Measurements from ENCODE around the gene C20orf173. TPM values are rescaled to one million over a fixed set of nuclear protein-coding genes. Genes with fewer than 3 reads are reported as not detected.

C20orf173 gene
- total RNA-seq, 2 experiments from 2014 or later: not detected

DNA sequence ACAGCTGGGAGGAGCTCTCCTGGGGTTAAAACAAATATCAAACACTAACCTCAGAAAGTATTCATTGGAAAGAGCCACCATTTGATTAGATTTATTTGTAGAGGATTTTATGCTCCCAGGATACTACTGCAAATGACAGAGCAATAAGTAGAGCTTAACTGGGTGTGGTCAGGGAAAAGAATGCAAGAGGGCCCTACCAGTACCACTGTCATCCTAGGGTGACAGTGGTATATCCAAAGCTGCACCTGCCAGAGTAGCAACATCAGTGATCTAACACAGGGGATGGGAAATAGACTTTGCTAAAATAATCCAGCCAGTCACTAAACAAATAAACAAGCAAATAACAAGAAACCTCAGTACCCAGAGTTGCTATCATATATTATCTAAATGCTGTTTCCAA lies 42.1 kb upstream of the C20orf173 start:
- ATAC-seq (ENCODE audit: poor library complexity): no peak
- no peaks in the 10 kb centered on the region for H3K27me3 Mint-ChIP-seq
- H3K4me3 Mint-ChIP-seq: no peak overlapping the region
- H3K36me3 Mint-ChIP-seq (ENCODE audit: low read depth): peaks cover 4% of the 10 kb centered on the region
- no peaks in the 10 kb centered on the region for H3K4me1 ChIP-seq (ENCODE audit: insufficient read depth, low read length)
- H3K4me3 ChIP-seq (ENCODE audit: low read length): no peak overlapping the region
- peaks cover 2% of the 10 kb centered on the region for H3K9me3 Mint-ChIP-seq
- H3K9me3 ChIP-seq (ENCODE audit: control insufficient read depth in 1 of 2, insufficient read depth in 1 of 2, low read length in 2 of 2): peaks cover 0 to 17% of the 10 kb centered on the region in 2 experiments
- ChIA-PET CTCF (interaction anchor here (0.5 to 0.7 kb wide), 3 partner anchors 10 to 314 kb away, joined by 3 to 5 read pairs (median 3); no protein-coding TSS in a partner anchor), POLR2A (no interaction called here)
- intact Hi-C loops (cut with DNase I, micrococcal nuclease): no loop called here
- no peaks in the 10 kb centered on the region for H3K36me3 ChIP-seq (ENCODE audit: insufficient read depth, low read length)
- no peak overlapping the region for H3K27ac Mint-ChIP-seq
- no peaks in the 10 kb centered on the region for H3K4me1 Mint-ChIP-seq (ENCODE audit: low read depth)
- no peak overlapping the region for H3K27ac ChIP-seq (ENCODE audit: low read depth in 1 of 2, low read length in 2 of 2)
- H3K27me3 ChIP-seq (ENCODE audit: control insufficient read depth in 1 of 2, insufficient read depth in 2 of 2, low read length in 2 of 2): no peaks in the 10 kb centered on the region
- TF ChIP-seq, protein P1, sequence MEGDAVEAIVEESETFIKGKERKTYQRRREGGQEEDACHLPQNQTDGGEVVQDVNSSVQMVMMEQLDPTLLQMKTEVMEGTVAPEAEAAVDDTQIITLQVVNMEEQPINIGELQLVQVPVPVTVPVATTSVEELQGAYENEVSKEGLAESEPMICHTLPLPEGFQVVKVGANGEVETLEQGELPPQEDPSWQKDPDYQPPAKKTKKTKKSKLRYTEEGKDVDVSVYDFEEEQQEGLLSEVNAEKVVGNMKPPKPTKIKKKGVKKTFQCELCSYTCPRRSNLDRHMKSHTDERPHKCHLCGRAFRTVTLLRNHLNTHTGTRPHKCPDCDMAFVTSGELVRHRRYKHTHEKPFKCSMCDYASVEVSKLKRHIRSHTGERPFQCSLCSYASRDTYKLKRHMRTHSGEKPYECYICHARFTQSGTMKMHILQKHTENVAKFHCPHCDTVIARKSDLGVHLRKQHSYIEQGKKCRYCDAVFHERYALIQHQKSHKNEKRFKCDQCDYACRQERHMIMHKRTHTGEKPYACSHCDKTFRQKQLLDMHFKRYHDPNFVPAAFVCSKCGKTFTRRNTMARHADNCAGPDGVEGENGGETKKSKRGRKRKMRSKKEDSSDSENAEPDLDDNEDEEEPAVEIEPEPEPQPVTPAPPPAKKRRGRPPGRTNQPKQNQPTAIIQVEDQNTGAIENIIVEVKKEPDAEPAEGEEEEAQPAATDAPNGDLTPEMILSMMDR (IDR thresholded peaks at IDR 0.05): no peak
- DNase-seq: no peak

DNA sequence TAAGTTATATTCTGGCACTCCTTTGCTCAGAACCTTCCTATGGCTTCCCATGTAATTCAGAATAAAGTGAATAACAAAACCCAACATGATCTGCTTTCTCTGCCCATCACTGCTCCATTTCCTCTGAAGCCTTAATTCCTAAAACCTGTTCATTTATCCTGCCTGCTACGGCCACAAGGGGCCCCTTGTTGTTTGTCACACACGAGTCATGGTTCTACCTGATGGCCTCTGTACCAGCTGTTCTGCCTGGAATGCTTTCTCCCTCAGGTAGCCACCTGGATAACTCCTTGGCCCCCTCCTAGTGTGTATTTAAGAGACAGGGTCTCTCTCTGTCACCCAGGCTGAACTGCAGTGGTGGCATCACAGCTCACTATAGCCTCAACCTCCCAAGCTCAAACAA lies 39.2 kb upstream of the C20orf173 start:
- peaks cover 4% of the 10 kb centered on the region for H3K36me3 Mint-ChIP-seq (ENCODE audit: low read depth)
- no peaks in the 10 kb centered on the region for H3K4me1 Mint-ChIP-seq (ENCODE audit: low read depth)
- ChIA-PET CTCF (no interaction called here), POLR2A (no interaction called here)
- intact Hi-C loops (cut with DNase I, micrococcal nuclease): no loop called here
- no peaks in the 10 kb centered on the region for H3K36me3 ChIP-seq (ENCODE audit: insufficient read depth, low read length)
- no peaks in the 10 kb centered on the region for H3K27me3 Mint-ChIP-seq
- peak in 2 of 14 experiments; percentile 12 to 26 for DNase-seq
- H3K27ac Mint-ChIP-seq: no peak overlapping the region
- no peaks in the 10 kb centered on the region for H3K27me3 ChIP-seq (ENCODE audit: control insufficient read depth in 1 of 2, insufficient read depth in 2 of 2, low read length in 2 of 2)
- TF ChIP-seq, protein P1 (IDR thresholded peaks at IDR 0.05): no peak
- no peaks in the 10 kb centered on the region for H3K4me1 ChIP-seq (ENCODE audit: insufficient read depth, low read length)
- H3K4me3 ChIP-seq (ENCODE audit: low read length): no peak overlapping the region
- peaks cover 2% of the 10 kb centered on the region for H3K9me3 Mint-ChIP-seq
- ATAC-seq (ENCODE audit: poor library complexity): peak; percentile 65
- peaks cover 0 to 15% of the 10 kb centered on the region in 2 experiments for H3K9me3 ChIP-seq (ENCODE audit: control insufficient read depth in 1 of 2, insufficient read depth in 1 of 2, low read length in 2 of 2)
- H3K4me3 Mint-ChIP-seq: no peak overlapping the region
- H3K27ac ChIP-seq (ENCODE audit: low read depth in 1 of 2, low read length in 2 of 2): no peak overlapping the region

DNA sequence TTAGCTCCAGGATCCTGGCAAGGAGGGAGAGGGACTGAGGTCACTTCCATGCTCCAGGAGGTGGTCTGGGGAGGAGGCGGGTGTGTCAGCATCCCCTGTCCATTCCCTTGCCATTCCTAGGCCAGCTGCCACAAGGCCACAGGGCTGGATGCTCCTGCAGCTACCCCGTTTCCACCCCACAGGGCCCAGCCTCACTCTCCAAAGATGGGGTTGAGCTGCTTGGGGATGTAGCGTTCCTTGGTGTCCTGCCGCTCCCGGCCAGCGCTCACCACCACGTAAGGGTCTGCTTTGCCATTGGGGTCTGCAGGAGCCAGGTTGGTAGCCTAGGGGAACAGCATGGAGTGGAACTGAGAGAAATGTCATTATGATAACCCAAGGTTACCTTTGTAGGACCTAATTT lies 35.5 kb upstream of the C20orf173 start:
- no peaks in the 10 kb centered on the region for H3K4me1 ChIP-seq (ENCODE audit: insufficient read depth, low read length)
- ChIA-PET CTCF (interaction anchor here (0.6 kb wide), 1 partner anchor 125 kb away, joined by 3 read pairs; no protein-coding TSS in a partner anchor), POLR2A (no interaction called here)
- no peaks in the 10 kb centered on the region for H3K9me3 ChIP-seq (ENCODE audit: control insufficient read depth in 1 of 2, insufficient read depth in 1 of 2, low read length in 2 of 2)
- Mint-ChIP-seq H3K4me1 (ENCODE audit: low read depth) (no peaks in the 10 kb centered on the region), H3K27me3 (no peaks in the 10 kb centered on the region), H3K9me3 (no peaks in the 10 kb centered on the region), H3K4me3 (no peak overlapping the region), H3K27ac (no peak overlapping the region), H3K36me3 (ENCODE audit: low read depth) (no peaks in the 10 kb centered on the region)
- intact Hi-C loops (cut with DNase I, micrococcal nuclease): no loop called here
- H3K36me3 ChIP-seq (ENCODE audit: insufficient read depth, low read length): no peaks in the 10 kb centered on the region
- TF ChIP-seq, protein P1 (IDR thresholded peaks at IDR 0.05): no peak
- H3K27me3 ChIP-seq (ENCODE audit: control insufficient read depth in 1 of 2, insufficient read depth in 2 of 2, low read length in 2 of 2): no peaks in the 10 kb centered on the region
- no peak overlapping the region for H3K4me3 ChIP-seq (ENCODE audit: low read length)
- DNase-seq (no peak), ATAC-seq (ENCODE audit: poor library complexity) (no peak)
- no peak overlapping the region for H3K27ac ChIP-seq (ENCODE audit: low read depth in 1 of 2, low read length in 2 of 2)
